Gastrocnemius medialis (tissue), 4 donors: ENCODE results near the gene TLR1.

Experiments
- CTCF ChIP-seq, 5 experiments: fragments of 450-650 bp in 3 of 5; fragments of 200-600 bp in 2 of 5; sonication (generic) in 2 of 5; IDR thresholded peaks in 4 of 5; conservative IDR thresholded peaks in 1 of 5; 1 replicate in 4 of 5; 2 replicates in 1 of 5; pipeline ENCODE4 v1.5.1; 2016 to 2019; ENCODE audit warnings: antibody characterized with exemption in 5 of 5, mild to moderate bottlenecking in 3 of 5, moderate library complexity in 3 of 5
- POLR2A ChIP-seq, 2 donors: fragments of 450-650 bp; IDR thresholded peaks; one replicate each; pipeline ENCODE4 v1.6.1; 2017; ENCODE audit warnings: antibody characterized with exemption in 2 of 2, mild to moderate bottlenecking in 2 of 2, moderate library complexity in 2 of 2

DNA sequence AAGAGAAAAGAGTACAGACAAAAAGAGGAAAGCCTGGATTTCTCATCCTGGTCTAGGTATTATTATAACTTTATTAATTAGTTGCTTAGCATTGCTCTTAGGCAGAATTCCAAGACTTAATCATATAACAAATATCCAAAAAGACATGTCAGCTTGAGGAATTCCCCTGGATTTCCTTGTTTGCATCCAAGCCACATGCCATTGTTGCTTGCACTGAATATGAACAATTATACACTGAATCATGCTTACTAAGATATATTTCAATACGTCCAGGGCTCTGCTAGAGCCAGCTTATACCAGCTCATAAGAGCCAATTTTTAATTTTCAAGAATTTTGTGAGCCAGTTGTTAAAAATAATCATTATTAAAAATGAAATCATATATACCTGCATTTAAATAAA, 16.3 kb downstream of the TLR1 start:
- no peak for TF ChIP-seq CTCF (IDR thresholded peaks at IDR 0.05 in 4 of 5, conservative IDR thresholded peaks at IDR 0.05 in 1 of 5)
- no peak for TF ChIP-seq POLR2A (IDR thresholded peaks at IDR 0.05)
